Pons (tissue), 1 donor: ENCODE measurements around the gene SHLD1.

Experiments
- DNase-seq: peaks from one replicate; pipeline ENCODE4 v3.0.0-alpha.2; 2016; ENCODE audit warnings: low spot score

SHLD1 gene

DNA sequence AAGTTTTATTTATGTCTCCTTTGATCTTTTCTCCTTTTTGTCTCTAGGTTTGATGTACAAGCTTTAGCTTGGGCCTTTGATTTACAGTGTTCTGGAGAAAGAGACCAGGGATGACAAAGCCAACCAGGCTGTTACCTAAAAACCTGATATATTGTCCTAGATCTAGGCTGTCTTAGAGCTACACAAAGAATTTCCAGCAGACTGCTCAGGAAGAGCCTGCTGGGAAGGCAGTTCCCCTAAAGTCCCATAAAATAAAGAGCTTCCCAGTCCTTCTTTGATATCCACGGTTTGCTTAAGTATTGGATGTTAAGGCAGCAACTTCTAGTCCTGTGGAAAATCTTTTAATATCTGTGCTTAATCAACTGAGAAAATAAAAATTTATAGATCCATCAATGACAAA, 70.5 kb downstream of the SHLD1 start:
- no peak for DNase-seq

DNA sequence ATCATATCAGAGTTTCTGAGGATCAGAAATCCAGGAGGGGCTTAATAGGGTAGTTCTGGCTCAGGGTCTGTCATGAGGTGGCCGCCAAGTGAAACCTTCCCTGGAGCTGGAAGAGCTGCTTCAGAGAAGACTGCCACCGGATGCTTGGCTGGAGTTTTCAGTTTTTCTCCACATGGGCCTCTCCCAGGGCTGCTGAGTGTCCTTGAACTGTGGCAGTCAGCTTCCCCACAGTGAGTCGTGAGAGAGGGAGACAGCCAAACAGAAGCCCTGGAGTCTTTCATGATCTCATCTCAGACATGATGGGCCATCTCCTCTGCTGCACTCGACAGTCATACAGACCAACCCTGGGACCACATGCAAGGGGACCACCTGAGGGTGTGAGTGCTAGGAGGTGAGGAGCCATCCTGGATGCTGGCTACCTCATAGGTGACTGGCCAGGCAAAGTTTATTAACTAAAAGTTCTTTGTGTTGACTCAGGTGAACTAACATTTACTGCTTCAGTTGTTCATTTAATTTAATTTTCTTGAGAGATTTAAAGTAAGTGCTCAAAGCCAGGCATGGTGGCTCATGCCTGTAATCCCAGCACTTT, 71.5 kb downstream of the SHLD1 start:
- no peak for DNase-seq

DNA sequence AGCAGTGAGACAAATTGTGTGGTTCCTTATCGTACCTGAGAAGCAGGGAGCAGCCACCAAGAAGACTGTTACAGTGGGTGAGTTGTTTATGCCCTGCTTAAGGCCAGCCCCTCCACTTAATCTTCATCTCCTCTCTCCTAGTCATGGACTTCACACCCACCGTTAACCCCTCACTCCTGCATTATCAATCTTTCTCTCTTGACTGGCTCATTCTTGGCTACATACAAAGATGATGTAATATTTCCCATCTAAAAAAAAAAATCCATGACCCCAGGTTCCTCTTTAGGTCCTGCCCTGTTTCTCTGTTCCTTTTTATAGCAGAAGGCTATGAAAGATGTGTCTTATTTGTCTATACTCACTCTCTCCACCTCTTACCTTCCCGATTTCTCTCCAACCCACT, 72.4 kb downstream of the SHLD1 start:
- no peak for DNase-seq

DNA sequence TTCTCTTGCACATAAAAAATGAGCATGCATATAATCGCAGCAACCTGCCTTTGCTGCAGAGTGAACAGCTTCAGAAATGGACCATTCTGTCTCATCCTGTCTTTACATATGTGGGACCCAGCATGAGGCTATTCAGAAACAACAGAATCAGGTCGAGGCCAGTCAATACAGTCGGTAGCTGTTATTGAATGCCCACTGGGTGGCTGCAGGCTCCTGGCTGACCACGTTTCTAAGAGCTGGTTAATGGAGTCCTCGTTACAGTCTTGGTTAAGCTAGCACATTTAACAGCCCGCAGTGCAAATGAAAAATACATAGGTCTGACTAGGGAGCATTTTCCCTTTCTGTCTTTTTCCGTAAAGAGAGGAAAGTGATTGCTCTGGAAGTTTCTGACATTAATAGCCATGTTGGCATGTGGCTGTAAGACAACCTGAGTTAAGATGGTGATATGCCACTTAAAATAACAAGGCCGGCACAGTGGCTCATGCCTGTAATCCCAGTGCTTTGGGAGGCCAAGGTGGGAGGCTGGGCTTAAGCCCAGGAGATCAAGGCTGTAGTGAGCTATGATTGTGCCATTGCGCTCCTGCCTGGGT, 75.0 kb downstream of the SHLD1 start:
- no peak for DNase-seq

DNA sequence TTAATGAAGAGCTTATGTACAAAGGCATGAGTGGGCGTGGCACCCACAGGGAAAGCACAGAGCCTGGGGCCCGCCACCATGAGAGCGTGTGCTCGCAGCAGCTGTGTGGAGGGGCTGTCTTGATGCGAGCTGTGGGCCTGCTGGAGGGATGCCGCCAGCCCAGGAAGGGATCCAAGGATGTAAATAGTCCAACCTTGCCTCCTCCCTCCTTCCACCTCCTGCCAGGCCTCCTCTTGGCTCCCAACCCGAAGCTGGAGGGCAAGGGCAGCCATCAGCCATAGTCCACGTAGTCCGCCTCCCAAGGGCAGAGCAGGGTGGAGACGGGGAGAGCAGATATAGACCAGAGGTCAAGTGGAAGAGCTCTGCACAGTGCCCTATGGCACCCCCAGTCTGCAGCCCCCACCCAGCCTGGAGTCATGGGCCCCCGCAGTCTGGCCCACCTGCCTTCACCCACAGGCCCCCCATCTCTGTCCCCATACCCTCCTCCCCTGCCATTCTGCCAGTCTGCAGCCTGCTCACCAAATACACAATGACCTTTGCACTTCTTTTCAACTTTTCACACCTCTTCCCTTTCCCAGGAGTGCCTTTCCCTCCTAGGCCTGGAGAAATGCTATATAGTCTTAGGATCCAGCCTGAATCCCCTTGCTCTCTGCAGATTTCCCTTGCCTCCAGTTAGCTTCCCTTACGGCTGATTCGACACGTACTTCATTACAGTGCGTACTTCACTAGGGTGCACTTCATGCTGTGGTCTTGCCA, 77.1 kb downstream of the SHLD1 start:
- DNase-seq, result no peak

DNA sequence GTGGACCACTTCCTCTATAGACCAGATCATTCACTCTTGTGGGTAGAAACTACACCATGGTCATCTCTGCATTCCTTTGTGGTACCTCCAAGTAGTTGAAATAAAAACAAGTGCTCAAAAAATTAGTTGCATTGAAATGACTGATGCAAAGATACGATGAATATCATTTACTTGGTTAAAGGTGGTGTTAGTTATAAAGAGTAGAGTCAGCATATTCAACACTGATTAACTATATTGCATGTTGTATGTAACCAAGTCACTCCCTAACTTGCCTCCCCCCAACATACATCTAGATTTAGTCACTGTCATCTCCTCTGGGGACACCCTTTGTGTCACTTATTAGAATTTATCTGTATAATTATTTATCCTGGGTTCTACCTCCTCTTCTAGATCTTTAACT, 77.7 kb downstream of the SHLD1 start:
- DNase-seq, result no peak

DNA sequence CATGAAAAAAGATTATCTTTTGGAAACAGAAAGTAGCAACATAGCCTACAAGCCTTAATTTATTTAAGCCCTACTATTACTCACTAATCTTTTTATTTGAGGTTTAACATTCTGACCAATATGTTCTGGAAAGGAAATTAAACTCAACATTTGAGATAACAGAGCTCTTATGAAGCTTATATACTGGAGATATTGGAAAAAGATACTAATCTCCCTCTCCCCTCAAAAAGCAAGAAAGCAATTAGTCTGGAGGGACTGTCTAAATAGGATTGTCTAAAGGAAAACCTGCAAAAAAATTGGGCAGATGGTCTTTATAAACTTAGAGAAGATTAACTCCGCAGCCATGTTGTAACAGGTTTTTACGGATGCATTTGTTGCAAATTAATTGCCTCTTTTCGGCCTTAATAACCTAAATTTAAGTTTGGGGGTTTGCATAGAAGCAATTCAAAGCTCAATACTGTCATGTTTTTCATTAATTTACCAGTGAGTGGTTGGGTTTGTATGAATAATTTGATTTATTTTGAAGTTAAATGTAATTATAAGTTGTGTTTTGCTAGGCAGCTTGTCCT, 79.1 kb downstream of the SHLD1 start:
- no peak for DNase-seq

DNA sequence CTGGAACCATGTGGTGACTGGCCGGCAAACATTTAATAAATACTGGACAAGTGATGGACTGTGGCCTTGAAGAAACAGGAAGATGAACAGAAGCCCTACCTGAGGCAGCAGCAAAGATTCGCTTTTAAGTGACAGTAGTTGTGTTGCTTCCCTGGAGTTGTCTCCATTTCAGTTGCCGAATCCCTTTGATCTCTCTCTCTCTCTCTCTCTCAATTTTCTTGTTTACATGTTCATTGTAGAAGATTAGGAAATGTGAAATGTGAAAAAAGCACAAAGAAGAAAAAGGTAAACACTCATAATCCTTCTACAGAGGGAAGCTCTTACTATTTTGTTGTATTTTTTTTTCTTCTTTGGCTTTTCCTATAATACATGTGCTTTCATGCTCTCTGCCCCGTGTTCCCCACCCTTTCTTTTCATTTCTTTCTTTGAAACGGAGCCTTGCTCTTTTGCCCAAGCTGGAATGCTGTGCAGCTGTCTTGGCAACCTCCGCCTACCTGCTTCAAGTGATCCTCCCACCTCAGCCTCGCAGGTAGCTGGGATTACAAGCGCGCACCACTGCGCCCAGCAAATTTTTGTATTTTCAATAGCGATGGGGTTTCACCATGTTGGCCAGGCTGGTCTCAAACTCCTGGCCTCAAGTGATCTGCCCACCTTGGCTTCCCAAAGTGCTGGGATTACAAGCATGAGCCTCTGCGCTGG, 81.5 kb downstream of the SHLD1 start:
- no peak for DNase-seq

DNA sequence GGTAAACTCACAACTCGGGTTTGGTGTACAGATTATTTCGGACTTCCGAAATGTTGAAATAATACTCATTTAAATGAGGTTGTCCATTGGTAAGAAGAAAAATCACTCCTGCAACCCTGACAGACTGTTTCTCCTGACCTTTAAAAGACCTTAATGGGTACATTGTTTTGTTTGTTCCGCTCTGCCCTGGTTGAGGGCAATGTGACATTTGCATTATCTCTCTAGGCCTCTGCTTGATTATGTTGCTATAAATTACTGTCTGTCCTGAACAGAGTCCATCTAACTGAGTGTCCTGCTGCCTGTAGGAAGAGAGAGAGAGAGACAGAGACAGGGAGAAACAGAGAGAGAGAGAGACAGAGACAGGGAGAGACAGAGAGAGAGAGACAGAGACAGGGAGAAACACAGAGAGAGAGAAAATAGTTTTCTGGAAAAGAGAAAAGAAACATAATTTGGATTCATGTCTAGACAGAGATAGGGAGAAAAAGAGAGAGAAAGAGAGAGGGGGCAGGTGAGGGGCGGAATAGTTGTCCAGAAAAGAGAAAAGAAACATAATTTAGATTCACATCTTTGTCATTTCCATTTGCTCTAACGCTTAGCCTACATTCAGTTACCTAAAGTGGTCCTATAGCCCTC, 83.2 kb downstream of the SHLD1 start:
- DNase-seq, result no peak

DNA sequence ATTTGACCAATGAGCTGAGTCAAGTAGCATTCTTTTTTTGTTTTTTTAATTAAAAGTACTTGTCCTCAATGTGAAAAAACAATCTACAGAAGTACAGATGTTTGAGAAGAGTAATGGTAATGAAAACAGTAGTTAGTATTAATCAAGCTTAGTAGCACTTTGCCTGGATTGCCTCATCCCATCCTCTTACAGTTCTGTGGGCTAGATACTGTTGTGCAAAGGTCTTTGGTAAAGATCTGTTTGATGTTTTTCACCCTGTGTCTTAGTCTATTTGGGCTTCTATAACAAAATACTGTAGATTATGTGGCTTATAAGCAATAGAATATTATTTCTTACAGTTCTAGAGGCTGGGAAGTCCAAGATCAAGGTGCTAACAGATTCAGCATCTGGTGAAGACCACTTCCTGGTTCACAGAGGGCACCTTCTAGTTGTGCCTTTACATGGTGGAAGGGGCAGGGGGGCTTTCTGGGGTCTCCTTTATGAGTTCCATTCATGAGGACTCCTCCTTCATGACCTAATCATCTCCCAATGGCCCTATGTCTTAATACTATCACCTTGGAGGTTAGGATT, 84.3 kb downstream of the SHLD1 start:
- DNase-seq, result no peak

DNA sequence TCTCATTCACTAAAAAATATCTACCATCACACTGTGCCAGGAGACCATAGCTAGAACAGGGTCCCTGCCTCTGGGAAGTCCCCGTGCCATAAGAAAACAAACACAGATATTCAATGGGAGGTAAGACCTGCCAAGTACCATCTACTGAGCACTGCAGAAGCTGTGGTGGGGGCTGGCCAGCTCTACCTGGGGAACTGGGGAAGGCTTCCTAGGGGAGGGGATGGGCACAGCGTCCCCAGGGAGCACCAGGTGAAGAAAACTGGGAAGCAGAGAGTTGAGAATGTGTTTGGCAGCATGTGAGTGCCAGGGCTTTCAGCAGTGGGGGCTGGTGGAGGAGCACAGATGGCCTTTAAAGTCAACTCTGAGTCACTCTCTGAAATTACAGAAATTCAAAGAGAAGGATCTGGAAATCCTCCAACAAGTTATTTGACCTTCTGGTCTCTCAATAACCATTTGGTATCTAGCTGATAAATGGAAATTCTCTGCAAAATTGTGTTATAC, 85.2 kb downstream of the SHLD1 start:
- no peak for DNase-seq

DNA sequence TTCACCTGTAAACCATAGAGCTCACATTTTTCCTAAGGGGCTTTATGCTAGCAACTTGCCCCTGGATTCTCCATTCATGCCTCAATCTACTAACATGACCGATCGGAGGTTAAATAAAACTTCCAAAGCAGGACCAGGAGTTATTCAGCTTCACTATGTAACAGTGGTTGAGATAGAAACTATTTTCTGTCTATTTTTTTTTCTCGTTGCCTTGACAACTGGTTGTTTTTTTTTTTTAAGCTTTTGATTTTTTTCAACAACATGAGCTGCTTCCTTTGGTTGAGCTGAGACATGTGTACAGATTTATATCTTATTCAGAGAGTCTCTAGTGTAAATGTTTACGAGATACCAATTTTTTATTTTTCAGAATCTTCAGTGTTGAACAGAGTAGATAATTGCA, 85.7 kb downstream of the SHLD1 start:
- DNase-seq, result no peak

DNA sequence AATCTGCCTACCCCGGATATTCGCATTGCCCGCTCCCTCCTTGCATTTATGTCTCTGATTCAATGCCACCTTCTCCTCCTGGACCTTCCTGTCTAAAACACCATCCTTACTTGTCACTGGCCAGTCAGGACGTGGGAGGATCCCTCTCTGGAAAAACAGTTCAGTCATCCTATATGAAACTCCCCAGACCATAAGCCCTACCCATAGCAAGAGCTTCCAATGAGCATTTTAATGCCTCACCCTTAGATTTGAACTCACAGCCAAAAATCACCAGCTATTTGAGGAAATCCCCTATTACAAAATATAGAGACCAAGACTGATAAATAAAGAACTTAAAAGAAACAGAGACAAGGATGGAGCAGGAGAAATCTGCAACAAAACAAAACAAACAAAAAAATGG, 86.4 kb downstream of the SHLD1 start:
- DNase-seq, result no peak

DNA sequence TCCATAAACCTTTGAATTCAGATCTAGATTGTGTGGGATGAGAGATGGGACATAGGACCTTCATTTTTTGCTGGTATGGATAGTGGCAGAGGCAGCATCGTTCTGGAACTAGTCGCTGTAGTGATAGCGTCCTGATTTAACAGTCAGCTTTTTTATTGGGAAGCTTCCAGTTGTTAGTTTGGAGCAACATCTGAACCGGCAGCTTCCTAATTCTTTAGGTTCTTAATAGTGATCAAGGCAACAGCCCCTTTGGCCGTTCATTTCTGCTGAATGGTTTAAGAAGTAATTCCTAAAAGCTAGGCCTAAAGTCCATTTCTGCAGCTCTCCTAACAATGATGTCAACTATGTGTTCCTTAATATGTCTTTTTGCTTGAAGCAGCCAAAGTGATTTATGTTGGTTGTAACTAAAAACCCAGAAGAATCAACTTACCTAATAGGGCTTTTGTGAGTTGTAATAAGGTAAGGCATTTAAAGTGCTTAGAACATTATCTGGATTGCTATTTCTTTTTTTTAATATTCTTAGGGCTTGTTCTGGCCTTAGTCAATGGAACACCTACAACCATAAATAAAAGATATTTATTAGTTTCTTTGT, 90.3 kb downstream of the SHLD1 start:
- DNase-seq, result no peak

DNA sequence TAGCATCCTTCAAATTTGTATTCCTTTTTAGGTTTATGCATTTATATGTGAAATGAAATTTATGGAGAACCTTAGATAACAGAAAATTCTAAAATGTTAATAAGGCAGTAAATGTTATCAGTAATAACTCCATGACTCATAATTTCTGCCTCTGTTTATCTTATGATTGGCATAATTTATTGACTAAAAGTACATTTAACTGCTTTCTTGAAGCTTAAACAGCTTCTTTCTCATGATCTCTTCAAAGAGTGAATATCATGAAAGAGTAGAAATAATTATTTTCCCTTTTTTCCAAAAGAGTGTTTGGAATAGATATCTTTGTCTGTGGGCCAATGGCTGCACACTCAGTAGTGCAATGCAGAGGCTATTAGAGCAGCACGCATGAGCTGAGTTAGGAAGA, 91.3 kb downstream of the SHLD1 start:
- no peak for DNase-seq

DNA sequence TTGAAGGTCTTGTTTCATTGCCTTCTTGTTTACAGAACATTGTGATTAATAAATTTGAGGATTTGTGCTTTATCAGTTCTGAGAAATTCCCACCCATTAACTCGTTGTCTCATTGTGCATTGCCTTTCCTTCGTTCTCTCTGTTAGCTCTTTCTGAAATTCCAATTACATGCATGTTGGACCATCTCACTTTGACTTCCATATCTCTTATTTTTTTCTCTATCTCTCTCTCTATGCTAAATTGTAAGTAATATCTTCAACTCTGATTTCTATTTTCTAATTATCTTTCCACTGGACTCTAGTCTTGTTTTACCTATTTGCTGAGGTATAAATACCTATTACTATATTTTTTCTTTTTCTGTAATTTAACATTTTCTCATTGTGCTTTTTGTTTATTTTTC, 92.3 kb downstream of the SHLD1 start:
- DNase-seq, result no peak

DNA sequence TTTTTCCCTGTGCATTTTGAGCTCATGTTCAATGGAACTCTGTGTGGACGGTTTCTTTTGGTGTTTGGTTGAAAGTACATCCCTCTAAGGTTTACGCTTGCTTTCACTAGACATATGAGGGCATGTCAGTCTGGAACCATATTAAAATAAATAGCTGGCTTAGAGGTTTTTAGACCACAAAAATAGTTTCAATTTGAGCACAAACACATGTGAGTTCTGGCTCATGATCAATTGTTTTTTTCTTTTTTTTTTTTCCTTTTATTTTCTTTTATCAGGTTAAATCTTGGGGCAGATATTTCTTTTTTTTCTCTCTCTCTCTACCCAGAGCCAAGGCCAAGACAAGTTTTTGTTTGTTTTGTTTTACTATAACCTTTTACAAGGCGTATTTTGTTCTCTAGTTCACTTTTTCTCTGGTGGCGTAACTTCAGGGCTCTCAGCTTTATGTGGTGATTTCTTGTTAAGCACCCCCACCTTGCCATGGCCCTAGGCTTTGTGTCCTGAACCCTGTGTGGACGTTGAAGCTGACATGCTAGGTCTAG, 92.9 kb downstream of the SHLD1 start:
- no peak for DNase-seq

DNA sequence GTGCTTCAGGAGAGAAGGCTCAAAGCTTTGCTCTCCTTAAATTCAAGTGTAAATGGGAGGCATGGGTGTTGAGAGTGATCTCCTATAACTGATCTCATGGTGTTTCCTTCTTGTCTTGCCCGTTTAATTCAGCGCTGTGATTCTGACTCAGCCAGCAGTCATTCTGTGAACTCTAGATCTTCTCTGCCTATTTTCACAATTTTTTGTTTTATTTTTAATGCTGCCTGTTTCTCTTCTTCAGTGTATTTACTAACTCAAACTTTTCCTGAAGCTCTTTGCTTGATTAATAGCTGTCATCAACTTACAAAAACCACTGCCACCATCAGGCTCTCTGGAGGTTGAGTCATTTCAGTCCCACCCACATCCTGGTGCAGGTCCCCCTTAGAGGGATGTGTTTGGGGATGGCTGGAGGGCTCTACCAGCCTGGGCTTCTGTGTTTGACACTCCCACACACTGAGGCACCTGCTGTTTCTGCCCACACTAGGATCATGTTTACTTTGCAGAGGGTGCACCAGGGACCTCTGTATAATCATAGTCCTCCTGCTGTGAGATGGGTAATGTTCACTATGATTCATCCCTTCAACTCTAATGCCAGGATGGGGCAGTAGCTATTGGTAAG, 94.0 kb downstream of the SHLD1 start:
- DNase-seq, result no peak

DNA sequence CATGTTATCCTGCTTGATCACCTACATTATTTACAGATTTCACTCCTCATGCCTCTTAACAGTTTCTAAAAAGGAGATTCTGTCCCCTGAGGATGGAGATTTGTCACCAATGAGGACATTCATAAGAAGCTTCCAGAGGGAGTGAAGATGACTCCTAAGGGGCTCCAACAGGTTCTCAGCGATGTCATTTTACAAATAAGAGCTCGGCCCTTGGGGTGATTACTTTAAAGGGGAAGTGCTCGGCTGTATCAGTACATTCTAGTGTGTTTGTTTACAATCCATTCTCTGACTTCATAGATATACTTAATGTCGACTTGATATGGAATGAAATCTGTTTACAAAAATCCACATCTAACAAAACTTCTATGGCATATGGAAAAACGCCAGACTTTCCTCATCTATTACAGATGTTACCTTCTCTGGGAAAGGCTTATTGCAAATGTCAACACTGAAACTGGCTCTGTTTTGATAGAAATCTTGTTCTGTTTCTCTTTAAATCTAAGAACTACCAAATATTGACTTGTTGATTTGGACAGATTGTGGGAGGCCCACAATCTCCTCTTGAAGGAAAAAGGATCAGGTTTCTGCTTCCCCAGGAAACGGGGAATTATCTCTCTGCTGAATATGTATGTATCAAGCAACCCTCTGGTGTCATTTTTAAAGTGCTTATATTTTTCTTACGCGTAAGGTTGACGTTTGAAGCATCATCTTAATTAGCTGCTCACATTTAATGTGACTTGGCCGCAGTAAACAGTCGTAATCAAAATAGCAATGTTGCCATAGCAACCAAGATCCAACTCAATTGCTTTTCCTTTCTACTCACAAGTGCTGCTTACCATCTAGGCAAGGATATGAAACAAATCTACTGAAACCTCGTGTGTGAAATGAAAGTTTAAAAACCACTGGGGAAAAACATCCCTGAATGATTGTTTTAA, 95.7 kb downstream of the SHLD1 start:
- DNase-seq, result no peak
